GM04504 (cell line): Measurements from ENCODE around the gene CAMSAP3.
"Not testable (repeated sequence)": the region's sequence is repeated elsewhere in the genome, so short reads cannot be mapped to it uniquely, and the experiment has no call there.

Experiments
- DNase-seq: peaks from one replicate; pipeline ENCODE4 v3.0.0-alpha.2; 2012; ENCODE audit warnings: low read depth

CAMSAP3 gene

GRCh38 chr19:7595466-7596133, at the start of gene CAMSAP3:
TSS of gene CAMSAP3 (plus strand) at chr19:7595863. CDS start at chr19:7596003, 140 bp downstream.
- no peak for DNase-seq

- DNase-seq = no peak
Observed at GRCh38 chr19:7545904-7546303, 49.8 kb upstream of the CAMSAP3 start.

GRCh38 chr19:7547159-7547558, 48.5 kb upstream of the CAMSAP3 start:
- DNase-seq = no peak

GRCh38 chr19:7549429-7550148, 46.1 kb upstream of the CAMSAP3 start:
- no peak for DNase-seq

GRCh38 chr19:7550169-7550770, 45.4 kb upstream of the CAMSAP3 start:
- DNase-seq = no peak

GRCh38 chr19:7550987-7551761, 44.5 kb upstream of the CAMSAP3 start:
- no peak for DNase-seq

GRCh38 chr19:7552781-7553180, 42.9 kb upstream of the CAMSAP3 start:
- no peak for DNase-seq

- DNase-seq = no peak
Observed at GRCh38 chr19:7554565-7554964, 41.1 kb upstream of the CAMSAP3 start.

- no peak for DNase-seq
Observed at GRCh38 chr19:7554990-7555864, 40.4 kb upstream of the CAMSAP3 start.

GRCh38 chr19:7556696-7557315, 38.9 kb upstream of the CAMSAP3 start:
- no peak for DNase-seq

- no peak for DNase-seq
Observed at GRCh38 chr19:7558667-7559066, 37.0 kb upstream of the CAMSAP3 start.

- no peak for DNase-seq
Observed at GRCh38 chr19:7559102-7559501, 36.6 kb upstream of the CAMSAP3 start.

GRCh38 chr19:7560255-7560654, 35.4 kb upstream of the CAMSAP3 start:
- no peak for DNase-seq

- no peak for DNase-seq
Observed at GRCh38 chr19:7561325-7561724, 34.3 kb upstream of the CAMSAP3 start.

GRCh38 chr19:7562646-7563393, 32.8 kb upstream of the CAMSAP3 start:
- no peak for DNase-seq

GRCh38 chr19:7564866-7565265, 30.8 kb upstream of the CAMSAP3 start:
- no peak for DNase-seq

GRCh38 chr19:7565332-7565731, 30.3 kb upstream of the CAMSAP3 start:
- DNase-seq = no peak

- DNase-seq = no peak
Observed at GRCh38 chr19:7570761-7571160, 24.9 kb upstream of the CAMSAP3 start.

- no peak for DNase-seq
Observed at GRCh38 chr19:7575434-7576040, 20.1 kb upstream of the CAMSAP3 start.

GRCh38 chr19:7577422-7577821, 18.2 kb upstream of the CAMSAP3 start:
- DNase-seq = not testable (repeated sequence)
